Body of pancreas (tissue), 4 donors: ENCODE data around the gene PEX6. TPM values are rescaled to one million over a fixed set of nuclear protein-coding genes. Genes with fewer than 3 reads are reported as not detected.
A peak's percentile ranks its signal among the peaks of the same experiment; 100 is the strongest.

Source experiments
- ATAC-seq: fragments of 150-250 bp; one replicate; pipeline ENCODE4 v1.9.1; 2016
- DNase-seq, 4 donors: peaks; one replicate each; pipeline ENCODE4 v3.0.0-alpha.2; 2019
- H3K27ac ChIP-seq, 4 donors: fragments of 200-600 bp; sonication (generic); 1 replicate in 3 of 4; 2 replicates in 1 of 4; pipeline versions ENCODE4 v1.5.1 to v1.6.1; 2016 to 2019; ENCODE audit warnings: mild to moderate bottlenecking in 1 of 4, mixed read lengths in 1 of 4, moderate library complexity in 1 of 4
- H3K27me3 ChIP-seq, 2 donors: fragments of 200-600 bp; sonication (generic); one replicate each; pipeline ENCODE4 v1.6.0; 2016; ENCODE audit warnings: mild to moderate bottlenecking in 1 of 2
- H3K36me3 ChIP-seq, 2 donors: fragments of 200-600 bp; sonication (generic); replicated peaks in 1 of 2; 2 replicates each; pipeline ENCODE4 v1.5.1; 2016; ENCODE audit warnings: low read depth in 2 of 2; ENCODE audit not compliant: insufficient read depth in 1 of 2
- H3K4me1 ChIP-seq: fragments of 200-600 bp; sonication (generic); one replicate; pipeline ENCODE4 v1.6.0; 2016
- H3K4me3 ChIP-seq, 2 donors: fragments of 200-600 bp; sonication (generic); 1 replicate in 1 of 2; 2 replicates in 1 of 2; pipeline ENCODE4 v1.5.1; 2016 to 2019
- H3K9me3 ChIP-seq, 3 donors: fragments of 200-600 bp; sonication (generic); 1 replicate in 2 of 3; 2 replicates in 1 of 3; pipeline ENCODE4 v1.5.1; 2016
- POLR2A ChIP-seq, 3 donors: fragments of 450-650 bp; IDR thresholded peaks; one replicate each; pipeline ENCODE4 v1.6.1; 2016; ENCODE audit warnings: antibody characterized with exemption in 3 of 3, mild to moderate bottlenecking in 2 of 3
- WGBS, 2 donors: methylation state at CpG; one replicate each; pipeline ENCODE4 v1.1.5; 2017; 5-methylcytosine and 5-hydroxymethylcytosine counted together
- intact Hi-C: fragments of 100-400 bp; cut with DNase I; formaldehyde crosslinking; loops from one replicate; pipeline ENCODE4 v1.15.1; 2023
- total RNA-seq, 2 donors: library from RNA; depleted of rRNA; stranded (reverse); fragments of >200 nt; gene quantifications; one replicate each; pipeline ENCODE4 v1.1.0, GENCODE V29; 2016
- TF ChIP-seq, protein P1 (sequence below), 7 experiments: fragments of 450-650 bp in 4 of 7; fragments of 200-600 bp in 3 of 7; sonication (generic) in 3 of 7; IDR thresholded peaks; one replicate each; pipeline ENCODE4 v1.5.1; 2016 to 2019; ENCODE audit warnings: antibody characterized with exemption in 7 of 7

Gene PEX6
- total RNA-seq, 2 donors from 2014 or later: 18.1 to 26.2 TPM

DNA sequence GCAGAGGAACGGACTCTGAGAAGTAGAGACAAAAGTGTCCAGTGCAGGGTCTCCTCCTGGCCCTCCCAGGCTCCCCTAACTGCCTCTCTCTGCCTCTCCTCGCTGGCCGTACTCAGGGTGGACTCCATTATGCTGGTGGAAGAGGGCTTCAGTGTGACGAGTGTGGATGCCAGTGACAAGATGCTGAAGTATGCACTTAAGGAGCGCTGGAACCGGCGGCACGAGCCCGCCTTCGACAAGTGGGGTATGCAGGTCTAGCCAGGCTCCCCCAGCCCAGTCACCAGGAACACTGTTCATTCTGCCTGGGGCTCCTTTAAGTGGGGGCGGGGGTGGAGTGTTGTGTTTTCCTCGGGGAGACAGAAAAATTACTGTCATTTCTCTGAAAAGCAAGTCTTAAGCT is 16.9 kb downstream of the PEX6 start:
- Histone ChIP-seq H3K4me3 (peak overlapping the region in 1 of 2 donors; percentile 53), H3K27me3 (no peaks in the 10 kb centered on the region), H3K4me1 (peaks cover 43% of the 10 kb centered on the region), H3K36me3 (peaks cover 9 to 12% of the 10 kb centered on the region in 2 donors), H3K9me3 (no peaks in the 10 kb centered on the region), H3K27ac (peak overlapping the region; percentile 26 to 97 (median 97))
- DNase-seq: peak in 2 of 4 donors; percentile 16 to 36
- ATAC-seq: no peak
- TF ChIP-seq, protein P1, sequence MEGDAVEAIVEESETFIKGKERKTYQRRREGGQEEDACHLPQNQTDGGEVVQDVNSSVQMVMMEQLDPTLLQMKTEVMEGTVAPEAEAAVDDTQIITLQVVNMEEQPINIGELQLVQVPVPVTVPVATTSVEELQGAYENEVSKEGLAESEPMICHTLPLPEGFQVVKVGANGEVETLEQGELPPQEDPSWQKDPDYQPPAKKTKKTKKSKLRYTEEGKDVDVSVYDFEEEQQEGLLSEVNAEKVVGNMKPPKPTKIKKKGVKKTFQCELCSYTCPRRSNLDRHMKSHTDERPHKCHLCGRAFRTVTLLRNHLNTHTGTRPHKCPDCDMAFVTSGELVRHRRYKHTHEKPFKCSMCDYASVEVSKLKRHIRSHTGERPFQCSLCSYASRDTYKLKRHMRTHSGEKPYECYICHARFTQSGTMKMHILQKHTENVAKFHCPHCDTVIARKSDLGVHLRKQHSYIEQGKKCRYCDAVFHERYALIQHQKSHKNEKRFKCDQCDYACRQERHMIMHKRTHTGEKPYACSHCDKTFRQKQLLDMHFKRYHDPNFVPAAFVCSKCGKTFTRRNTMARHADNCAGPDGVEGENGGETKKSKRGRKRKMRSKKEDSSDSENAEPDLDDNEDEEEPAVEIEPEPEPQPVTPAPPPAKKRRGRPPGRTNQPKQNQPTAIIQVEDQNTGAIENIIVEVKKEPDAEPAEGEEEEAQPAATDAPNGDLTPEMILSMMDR (IDR thresholded peaks at IDR 0.05): no peak
- no peak for TF ChIP-seq POLR2A (IDR thresholded peaks at IDR 0.05)
- intact Hi-C loops: no loop called here
- 60 to 67% methylated on average over 4 to 12 of the region's 12 CpGs for WGBS, 2 donors

DNA sequence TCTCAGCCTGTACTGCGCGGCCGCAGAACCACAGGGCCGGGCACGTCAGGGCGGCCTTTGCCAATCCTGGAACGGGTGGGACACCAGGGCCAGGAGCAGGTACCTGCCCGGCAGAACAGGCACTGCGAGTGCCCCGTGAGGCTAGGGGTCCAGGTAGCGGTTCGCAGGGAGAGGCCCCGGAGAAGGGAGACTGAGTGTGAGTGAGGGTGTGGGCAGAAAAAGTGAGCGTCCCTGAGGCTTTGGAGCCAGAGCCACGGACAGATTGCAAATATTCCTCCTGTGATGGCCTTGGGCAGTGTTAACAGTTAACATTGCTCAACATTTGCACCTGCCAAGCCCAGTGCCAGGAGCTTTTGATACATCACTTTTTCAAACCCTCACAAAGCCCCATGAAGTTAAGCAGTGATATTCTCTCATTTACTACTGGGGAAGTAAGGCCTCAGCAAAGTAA is 17.9 kb downstream of the PEX6 start:
- H3K4me1 ChIP-seq: peaks cover 43% of the 10 kb centered on the region
- no peaks in the 10 kb centered on the region for H3K9me3 ChIP-seq
- DNase-seq (peak; percentile 68 to 86 (median 82)), ATAC-seq (peak; percentile 37)
- WGBS, 2 donors: 4 to 13% methylated on average over 8 to 15 of the region's 15 CpGs
- intact Hi-C loops: no loop called here
- no peak for TF ChIP-seq POLR2A (IDR thresholded peaks at IDR 0.05)
- TF ChIP-seq, protein P1 (IDR thresholded peaks at IDR 0.05): no peak
- no peaks in the 10 kb centered on the region for H3K27me3 ChIP-seq
- peak overlapping the region; percentile 95 to 97 (median 97) for H3K27ac ChIP-seq
- H3K36me3 ChIP-seq: peaks cover 9 to 12% of the 10 kb centered on the region in 2 donors
- H3K4me3 ChIP-seq: peak overlapping the region; percentile 53 to 58

DNA sequence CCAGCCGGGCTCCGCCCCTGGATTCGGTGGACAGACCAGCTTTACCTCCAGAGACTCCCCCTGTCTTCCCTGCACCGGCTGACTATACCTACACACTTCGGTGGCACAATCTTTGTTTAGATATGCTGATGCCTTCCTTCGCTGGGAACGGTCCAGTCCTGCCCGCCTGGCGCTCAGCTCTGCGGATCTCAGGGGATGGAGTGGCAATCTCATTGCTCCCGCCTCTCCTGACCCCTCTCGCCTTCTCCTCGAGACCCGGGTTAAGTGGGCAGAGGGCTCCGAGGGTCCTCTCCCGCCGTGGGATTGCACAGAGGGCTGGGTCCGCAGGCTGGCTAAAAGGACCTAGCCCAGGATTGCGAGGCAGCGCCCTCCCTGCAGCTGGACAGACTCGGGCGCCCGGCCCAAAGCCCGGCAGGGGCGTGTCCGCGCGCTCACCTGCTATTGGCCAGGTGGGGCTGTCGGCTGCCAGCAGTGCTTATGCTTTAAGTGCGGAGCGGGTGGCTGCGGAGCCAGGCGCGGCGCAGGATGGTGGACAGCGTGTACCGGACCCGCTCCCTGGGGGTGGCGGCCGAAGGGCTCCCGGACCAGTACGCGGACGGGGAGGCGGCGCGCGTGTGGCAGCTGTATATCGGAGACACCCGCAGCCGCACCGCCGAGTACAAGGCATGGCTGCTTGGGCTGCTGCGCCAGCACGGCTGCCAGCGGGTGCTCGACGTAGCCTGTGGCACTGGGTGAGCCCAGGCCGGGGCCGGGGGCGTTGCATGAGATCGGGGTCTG is 18.6 kb downstream of the PEX6 start, which contains the start of gene GNMT:
GNMT (plus strand) TSS at position 512 of the 777 bp plus-strand sequence; CDS start at position 526, 14 bp downstream.
- peak; percentile 93 to 96 (median 94) for DNase-seq
- H3K36me3 ChIP-seq: peaks cover 9 to 12% of the 10 kb centered on the region in 2 donors
- peak; percentile 86 for ATAC-seq
- TF ChIP-seq POLR2A (IDR thresholded peaks at IDR 0.05): peak; percentile 99
- TF ChIP-seq, protein P1 (IDR thresholded peaks at IDR 0.05): peak in 4 of 7 experiments; percentile 3 to 34 (median 29)
- 1 to 5% methylated on average over 11 to 62 of the region's 62 CpGs for WGBS, 2 donors
- H3K27ac ChIP-seq: peak within 1 kb of the TSS; percentile 95 to 97 (median 97)
- intact Hi-C loops: no loop called here
- H3K4me1 ChIP-seq: peaks cover 43% of the 10 kb centered on the region
- H3K9me3 ChIP-seq: no peaks in the 10 kb centered on the region
- peak within 1 kb of the TSS; percentile 53 to 58 for H3K4me3 ChIP-seq
- H3K27me3 ChIP-seq: no peaks in the 10 kb centered on the region

DNA sequence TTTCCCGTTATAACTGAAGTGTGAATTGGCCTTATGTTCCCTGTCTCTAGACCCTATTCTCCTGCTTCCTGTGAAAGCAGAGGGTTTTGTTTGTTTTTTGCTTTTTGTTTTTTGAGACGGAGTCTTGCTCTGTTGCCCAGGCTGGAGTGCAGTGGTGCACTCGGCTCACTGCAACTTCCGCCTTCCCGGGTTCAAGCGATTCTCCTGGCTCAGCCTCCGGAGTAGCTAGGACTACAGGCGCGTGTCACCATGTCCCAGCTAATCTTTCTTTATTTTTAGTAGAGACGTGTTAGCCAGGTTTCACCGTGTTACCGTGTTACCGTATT is 19.1 kb downstream of the PEX6 start:
- no peaks in the 10 kb centered on the region for H3K9me3 ChIP-seq
- TF ChIP-seq, protein P1 (IDR thresholded peaks at IDR 0.05): no peak
- no peak for TF ChIP-seq POLR2A (IDR thresholded peaks at IDR 0.05)
- WGBS, 2 donors: 10 to 11% methylated on average over 13 of the region's 13 CpGs
- H3K27me3 ChIP-seq: no peaks in the 10 kb centered on the region
- H3K36me3 ChIP-seq: peaks cover 7 to 9% of the 10 kb centered on the region in 2 donors
- peak overlapping the region in 1 of 2 donors; percentile 53 for H3K4me3 ChIP-seq
- peaks cover 43% of the 10 kb centered on the region for H3K4me1 ChIP-seq
- intact Hi-C loops: no loop called here
- peak overlapping the region; percentile 95 to 97 (median 97) for H3K27ac ChIP-seq
- DNase-seq (no peak), ATAC-seq (no peak)
